Measurements from ENCODE around the gene SOCS6.
A peak's percentile ranks its signal among the peaks of the same experiment; 100 is the strongest.

Gene SOCS6

DNA sequence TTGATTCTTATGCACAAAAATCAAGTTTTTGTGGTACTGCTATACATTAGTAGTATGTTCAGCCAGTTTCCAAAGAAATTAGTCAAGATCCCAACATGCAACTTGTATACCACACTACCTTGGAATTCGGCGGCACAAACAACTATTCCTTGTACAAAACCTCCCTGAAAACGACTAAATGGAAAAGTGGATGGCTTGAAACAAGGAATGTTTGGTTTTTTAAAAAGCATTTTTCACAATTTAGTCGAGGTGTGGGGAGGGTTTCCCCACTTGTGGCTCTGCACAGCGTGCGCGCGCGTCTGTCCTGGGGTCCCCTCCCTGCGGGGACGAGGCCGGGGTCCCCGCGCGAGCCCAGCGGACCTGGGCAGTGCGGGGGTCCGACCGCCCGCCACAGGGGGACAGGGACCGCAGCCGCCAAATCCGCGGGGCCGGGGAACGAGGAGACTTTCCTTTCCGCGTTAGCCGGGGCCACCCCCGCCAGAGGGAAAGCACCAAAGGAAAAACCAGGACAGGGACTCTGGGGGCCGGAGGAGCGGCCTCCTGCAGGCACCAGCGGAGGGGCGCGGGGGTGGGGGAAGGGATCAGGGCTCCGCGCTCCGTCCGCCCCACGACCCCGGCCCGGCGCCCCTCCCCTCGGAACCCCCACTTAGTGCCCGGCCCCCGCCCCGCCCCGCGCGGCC lies 534 bp upstream of the SOCS6 start:
- no peak overlapping the region; the same call in 1 of the 2 replicates for H3K9ac ChIP-seq (ENCODE audit: low read length)
- no peaks in the 10 kb centered on the region for H3K9me2 ChIP-seq (replicated peaks; ENCODE audit: insufficient read depth, low read length)
- H3K36me3 ChIP-seq (replicated peaks; ENCODE audit: insufficient read depth, low read length) = no peaks in the 10 kb centered on the region
- H3K27me3 ChIP-seq (replicated peaks; ENCODE audit: insufficient read depth, low read length) = no peaks in the 10 kb centered on the region
- TF ChIP-seq, protein P1, sequence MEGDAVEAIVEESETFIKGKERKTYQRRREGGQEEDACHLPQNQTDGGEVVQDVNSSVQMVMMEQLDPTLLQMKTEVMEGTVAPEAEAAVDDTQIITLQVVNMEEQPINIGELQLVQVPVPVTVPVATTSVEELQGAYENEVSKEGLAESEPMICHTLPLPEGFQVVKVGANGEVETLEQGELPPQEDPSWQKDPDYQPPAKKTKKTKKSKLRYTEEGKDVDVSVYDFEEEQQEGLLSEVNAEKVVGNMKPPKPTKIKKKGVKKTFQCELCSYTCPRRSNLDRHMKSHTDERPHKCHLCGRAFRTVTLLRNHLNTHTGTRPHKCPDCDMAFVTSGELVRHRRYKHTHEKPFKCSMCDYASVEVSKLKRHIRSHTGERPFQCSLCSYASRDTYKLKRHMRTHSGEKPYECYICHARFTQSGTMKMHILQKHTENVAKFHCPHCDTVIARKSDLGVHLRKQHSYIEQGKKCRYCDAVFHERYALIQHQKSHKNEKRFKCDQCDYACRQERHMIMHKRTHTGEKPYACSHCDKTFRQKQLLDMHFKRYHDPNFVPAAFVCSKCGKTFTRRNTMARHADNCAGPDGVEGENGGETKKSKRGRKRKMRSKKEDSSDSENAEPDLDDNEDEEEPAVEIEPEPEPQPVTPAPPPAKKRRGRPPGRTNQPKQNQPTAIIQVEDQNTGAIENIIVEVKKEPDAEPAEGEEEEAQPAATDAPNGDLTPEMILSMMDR (IDR thresholded peaks at IDR 0.05; ENCODE audit: low read length) = no peak
- TF ChIP-seq EZH2phosphoT487 (IDR thresholded peaks at IDR 0.05; ENCODE audit: low read length) (no peak), EZH2 (optimal IDR thresholded peaks at IDR 0.05; ENCODE audit: low read depth, low read length) (no peak)
- H3K4me1 ChIP-seq (ENCODE audit: low read length) = peaks cover 16% of the 10 kb centered on the region
- H3K4me2 ChIP-seq (ENCODE audit: low read depth, low read length) = peak overlapping the region; percentile 65
- DNase-seq = no peak
- H3F3A ChIP-seq (ENCODE audit: insufficient read depth, low read length) = no peaks in the 10 kb centered on the region
- H3K9me3 ChIP-seq (replicated peaks; ENCODE audit: insufficient read depth, low read length) = no peaks in the 10 kb centered on the region
- no peak overlapping the region for H3K27ac ChIP-seq (ENCODE audit: low read length)
- peak overlapping the region; percentile 52 for H3K4me3 ChIP-seq (ENCODE audit: low read length)
- H4K20me1 ChIP-seq (ENCODE audit: insufficient read depth, low read length) = no peaks in the 10 kb centered on the region
- H2AFZ ChIP-seq (ENCODE audit: low read length) = peak overlapping the region; percentile 83
- peaks cover 38% of the 10 kb centered on the region for H3K79me2 ChIP-seq (ENCODE audit: low read length)

DNA sequence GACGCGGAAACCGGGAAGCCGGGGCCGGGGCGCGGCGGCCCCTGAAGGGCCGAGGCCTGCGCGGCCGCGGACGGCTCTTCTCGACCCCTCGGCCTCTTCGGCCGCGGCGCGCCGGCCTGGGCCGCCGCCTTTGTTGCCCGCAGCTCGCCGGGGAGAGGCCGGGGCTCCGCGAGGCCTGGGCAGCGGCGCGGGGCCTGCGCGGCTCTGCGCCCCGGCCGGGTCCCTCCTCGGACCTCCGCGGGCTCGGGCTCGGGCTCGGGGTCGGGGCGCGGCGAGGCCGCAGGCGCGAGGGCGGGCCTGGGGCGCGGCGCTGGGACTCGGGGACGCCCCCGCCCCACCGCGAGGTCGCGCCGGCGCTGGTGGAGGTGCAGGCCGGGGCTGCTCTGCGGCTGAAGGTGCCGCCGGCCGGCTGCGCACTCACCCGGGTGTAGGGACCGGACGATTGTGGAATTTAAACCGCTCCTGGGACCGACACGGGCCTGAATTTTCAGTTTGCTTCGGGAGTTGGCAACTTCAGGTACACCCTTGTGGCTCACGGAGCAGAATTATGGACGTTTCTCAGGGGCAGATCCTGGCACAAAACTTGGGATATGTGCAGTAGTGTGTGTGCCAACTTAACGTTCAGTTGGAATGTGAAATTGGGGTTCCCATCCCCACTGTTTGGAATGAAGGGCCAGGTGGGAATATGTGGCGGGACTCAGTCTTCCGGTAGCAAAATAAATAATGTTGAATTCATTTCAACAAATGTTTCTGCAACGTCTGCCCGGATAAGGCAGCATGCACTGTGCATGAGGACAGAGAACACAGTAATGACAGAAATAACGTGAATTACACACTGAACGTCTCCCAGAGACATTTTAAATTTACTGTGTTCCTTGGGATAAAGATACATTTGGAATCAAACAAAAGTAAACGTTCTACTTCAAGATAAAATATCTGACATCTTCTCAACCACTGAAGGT lies 787 bp downstream of the SOCS6 start:
- Histone ChIP-seq H3K4me1 (ENCODE audit: low read length) (peaks cover 17% of the 10 kb centered on the region), H3K4me3 (ENCODE audit: low read length) (peak overlapping the region; percentile 78), H3K9ac (ENCODE audit: low read length) (peak overlapping the region; percentile 62; the same call in 1 of the 2 replicates), H3K27me3 (replicated peaks; ENCODE audit: insufficient read depth, low read length) (no peaks in the 10 kb centered on the region), H3K9me2 (replicated peaks; ENCODE audit: insufficient read depth, low read length) (no peaks in the 10 kb centered on the region), H3F3A (ENCODE audit: insufficient read depth, low read length) (no peaks in the 10 kb centered on the region), H3K79me2 (ENCODE audit: low read length) (peaks cover 46% of the 10 kb centered on the region), H2AFZ (ENCODE audit: low read length) (peak overlapping the region; percentile 55), H3K4me2 (ENCODE audit: low read depth, low read length) (peak overlapping the region; percentile 92), H3K27ac (ENCODE audit: low read length) (no peak overlapping the region; the same call in 1 of the 2 replicates), H3K9me3 (replicated peaks; ENCODE audit: insufficient read depth, low read length) (no peaks in the 10 kb centered on the region), H3K36me3 (replicated peaks; ENCODE audit: insufficient read depth, low read length) (no peaks in the 10 kb centered on the region), H4K20me1 (ENCODE audit: insufficient read depth, low read length) (peaks cover 3% of the 10 kb centered on the region; the same call in 1 of the 2 replicates)
- TF ChIP-seq EZH2 (optimal IDR thresholded peaks at IDR 0.05; ENCODE audit: low read depth, low read length) (no peak), EZH2phosphoT487 (IDR thresholded peaks at IDR 0.05; ENCODE audit: low read length) (no peak)
- TF ChIP-seq, protein P1 (IDR thresholded peaks at IDR 0.05; ENCODE audit: low read length) = no peak
- DNase-seq = peak; percentile 42

DNA sequence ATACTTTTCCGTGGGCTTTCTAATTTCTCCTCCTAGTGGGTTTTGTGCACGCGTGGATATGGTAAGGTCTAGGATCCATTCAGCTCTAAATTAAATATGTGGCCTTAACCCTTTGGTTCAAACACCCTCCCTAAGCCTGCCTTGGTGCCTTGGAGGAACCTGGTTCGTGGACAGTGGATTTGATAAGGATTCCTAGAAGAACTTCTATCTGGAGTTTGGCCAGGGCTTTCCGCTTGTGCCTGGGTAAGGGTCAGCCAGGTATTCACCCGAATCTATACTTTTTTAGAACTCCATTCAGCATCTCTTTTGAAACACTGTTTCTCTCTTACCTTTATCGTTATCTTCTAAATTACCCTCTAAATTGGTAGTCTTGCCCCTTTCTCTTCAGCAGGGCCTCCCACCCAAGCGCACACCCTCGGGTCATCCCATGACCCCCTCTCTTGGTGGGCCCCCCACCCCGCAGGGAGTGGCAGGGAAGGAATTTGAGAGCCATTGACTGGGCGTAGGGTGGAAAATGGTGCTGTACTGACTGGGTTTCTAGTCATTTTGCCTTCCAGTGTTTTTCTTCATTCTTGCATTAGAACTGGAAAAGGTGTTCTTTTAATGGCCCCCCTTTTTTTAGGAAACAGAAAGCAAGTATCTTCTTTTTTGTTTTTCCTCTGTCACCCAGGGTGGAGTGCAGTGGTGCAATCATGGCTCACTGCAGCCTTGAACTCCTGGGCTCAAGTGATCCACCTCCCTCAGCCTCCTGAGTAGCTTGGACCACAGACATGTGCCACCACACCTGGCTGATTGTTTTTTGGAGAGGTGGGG lies 1.8 kb downstream of the SOCS6 start:
- Histone ChIP-seq H3K4me2 (ENCODE audit: low read depth, low read length) (peak overlapping the region; percentile 92; the same call in 1 of the 2 replicates), H3K27ac (ENCODE audit: low read length) (no peak overlapping the region), H2AFZ (ENCODE audit: low read length) (no peak overlapping the region), H3K36me3 (replicated peaks; ENCODE audit: insufficient read depth, low read length) (no peaks in the 10 kb centered on the region), H3K79me2 (ENCODE audit: low read length) (peaks cover 57% of the 10 kb centered on the region), H3F3A (ENCODE audit: insufficient read depth, low read length) (no peaks in the 10 kb centered on the region), H3K9me3 (replicated peaks; ENCODE audit: insufficient read depth, low read length) (no peaks in the 10 kb centered on the region), H3K9ac (ENCODE audit: low read length) (peak overlapping the region; percentile 62; the same call in 1 of the 2 replicates), H3K27me3 (replicated peaks; ENCODE audit: insufficient read depth, low read length) (no peaks in the 10 kb centered on the region), H4K20me1 (ENCODE audit: insufficient read depth, low read length) (peaks cover 3% of the 10 kb centered on the region; the same call in 1 of the 2 replicates), H3K4me1 (ENCODE audit: low read length) (peaks cover 17% of the 10 kb centered on the region), H3K9me2 (replicated peaks; ENCODE audit: insufficient read depth, low read length) (no peaks in the 10 kb centered on the region), H3K4me3 (ENCODE audit: low read length) (peak overlapping the region; percentile 78)
- DNase-seq = no peak
- TF ChIP-seq, protein P1 (IDR thresholded peaks at IDR 0.05; ENCODE audit: low read length) = no peak
- TF ChIP-seq EZH2 (optimal IDR thresholded peaks at IDR 0.05; ENCODE audit: low read depth, low read length) (no peak), EZH2phosphoT487 (IDR thresholded peaks at IDR 0.05; ENCODE audit: low read length) (no peak)
